ENCODE data around the gene YIF1B. TPM values are rescaled to one million over a fixed set of nuclear protein-coding genes. Genes with fewer than 3 reads are reported as not detected.
A peak's percentile ranks its signal among the peaks of the same experiment; 100 is the strongest.

Gene YIF1B
- total RNA-seq, 1 experiment from 2014 or later, result 49.2 TPM

DNA sequence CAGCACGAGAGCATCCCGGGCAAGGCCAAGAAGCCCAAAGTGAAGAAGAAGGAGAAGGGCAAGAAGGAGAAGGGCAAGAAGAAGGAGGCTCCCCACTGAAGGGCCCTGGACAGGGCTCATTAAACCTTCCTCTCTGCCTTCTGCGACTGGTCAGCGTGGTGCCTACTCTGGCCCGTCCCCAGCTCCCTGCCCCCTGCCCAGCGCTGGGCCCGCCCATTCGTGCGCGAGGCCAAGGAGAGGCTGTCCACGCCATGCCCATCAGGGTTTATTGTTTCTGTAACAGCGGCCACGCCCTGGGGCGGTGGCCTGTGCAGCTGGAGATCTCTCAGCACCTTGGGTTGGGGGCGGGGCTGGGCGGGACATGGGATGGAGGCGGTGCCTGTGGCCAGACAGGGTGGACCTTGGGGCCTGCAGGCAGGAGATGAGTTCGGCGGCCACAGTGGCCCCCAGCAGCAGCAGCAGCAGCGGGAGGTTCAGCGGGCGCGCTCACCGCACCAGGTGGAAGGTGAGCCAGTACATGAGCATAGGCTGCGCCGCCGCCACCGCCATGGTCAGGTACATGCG lies 10.8 kb downstream of the YIF1B start:
- peaks cover 40% of the 10 kb centered on the region for H3K36me3 Mint-ChIP-seq (ENCODE audit: insufficient read depth, unreplicated experiment)
- POLR2A ChIA-PET, result interaction anchor here (0.7 to 3.8 kb wide), 19 partner anchors 9 to 1099 kb away, joined by 3 to 49 read pairs (median 6); partner anchors contain the start of genes CATSPERG, GGN, KCNK6 and PSMD8
- CTCF ChIA-PET, result interaction anchor here (0.9 to 1.8 kb wide), 3 partner anchors 14 to 61 kb away, joined by 3 to 9 read pairs (median 4); no protein-coding TSS in a partner anchor
- H3K4me1 Mint-ChIP-seq (ENCODE audit: insufficient read depth, unreplicated experiment), result peaks cover 17% of the 10 kb centered on the region
- H3K27ac Mint-ChIP-seq (ENCODE audit: low read depth, unreplicated experiment), result peak overlapping the region; percentile 91
- peak overlapping the region; percentile 89 for H3K4me3 Mint-ChIP-seq (ENCODE audit: unreplicated experiment)
- peak; percentile 99 for DNase-seq (ENCODE audit: unreplicated experiment)
- intact Hi-C loops (cut with micrococcal nuclease), result loop anchor here (1.0 to 2.0 kb wide), 2 partner anchors 10 to 30 kb away; partner anchors contain the start of genes CATSPERG and YIF1B
- no peak for TF ChIP-seq CTCF (IDR thresholded peaks at IDR 0.05; ENCODE audit: unreplicated experiment)
- no peaks in the 10 kb centered on the region for H3K27me3 Mint-ChIP-seq (ENCODE audit: insufficient read depth, unreplicated experiment)
- no TSS peak for BruUV-seq (replicated peaks)
- peaks cover 1% of the 10 kb centered on the region for H3K9me3 Mint-ChIP-seq (ENCODE audit: unreplicated experiment)

DNA sequence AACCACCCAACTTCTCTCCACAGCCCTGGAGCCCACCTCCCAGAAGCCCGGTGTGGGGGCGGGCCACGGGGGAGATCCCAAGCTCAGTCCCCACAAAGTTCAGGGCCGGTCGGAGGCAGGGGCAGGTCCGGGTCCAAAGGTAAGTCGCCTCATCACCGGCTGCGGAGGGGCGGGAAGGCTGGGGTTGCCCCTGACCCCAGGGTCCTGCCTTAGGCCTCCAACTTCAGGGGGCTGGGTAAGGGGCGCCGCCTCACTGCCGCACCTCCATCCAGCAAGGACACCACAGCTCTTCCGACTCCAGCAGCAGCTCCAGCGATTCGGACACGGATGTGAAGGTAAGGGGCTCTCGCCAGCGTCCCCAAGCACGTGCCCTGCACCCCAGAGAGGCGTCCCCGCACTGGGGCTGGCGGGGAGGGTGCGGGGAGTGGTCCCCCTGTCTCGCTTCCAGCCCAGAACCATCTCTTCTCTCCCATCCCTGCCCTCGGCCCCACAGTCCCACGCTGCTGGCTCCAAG lies 11.3 kb downstream of the YIF1B start:
- BruUV-seq (replicated peaks), result TSS peak; percentile 89
- Mint-ChIP-seq H3K9me3 (ENCODE audit: unreplicated experiment) (no peaks in the 10 kb centered on the region), H3K4me1 (ENCODE audit: insufficient read depth, unreplicated experiment) (peaks cover 17% of the 10 kb centered on the region), H3K27ac (ENCODE audit: low read depth, unreplicated experiment) (peak overlapping the region; percentile 91), H3K36me3 (ENCODE audit: insufficient read depth, unreplicated experiment) (peaks cover 40% of the 10 kb centered on the region), H3K4me3 (ENCODE audit: unreplicated experiment) (peak overlapping the region; percentile 89), H3K27me3 (ENCODE audit: insufficient read depth, unreplicated experiment) (no peaks in the 10 kb centered on the region)
- DNase-seq (ENCODE audit: unreplicated experiment), result no peak
- intact Hi-C loops (cut with micrococcal nuclease), result loop anchor here (2.0 kb wide), 1 partner anchor 30 kb away; the partner anchor contains the start of gene CATSPERG
- TF ChIP-seq CTCF (IDR thresholded peaks at IDR 0.05; ENCODE audit: unreplicated experiment), result no peak
- ChIA-PET POLR2A (interaction anchor here (0.7 to 3.8 kb wide), 22 partner anchors 9 to 1099 kb away, joined by 3 to 49 read pairs (median 6); partner anchors contain the start of genes CATSPERG, GGN, KCNK6 and PSMD8), CTCF (interaction anchor here (0.6 to 1.8 kb wide), 5 partner anchors 10 to 60 kb away, joined by 3 to 9 read pairs (median 4); no protein-coding TSS in a partner anchor)

GRCh38 chr19:38303517-38304351 lies 12.0 kb downstream of the YIF1B start, which contains the start of gene C19orf33:
C19orf33 (plus strand) TSS chr19:38304251; CDS start chr19:38304262, 11 bp downstream.
- POLR2A ChIA-PET, result interaction anchor here (0.6 to 3.8 kb wide), 24 partner anchors 9 to 1100 kb away, joined by 3 to 49 read pairs (median 6); partner anchors contain the start of genes CATSPERG, GGN, KCNK6 and PSMD8
- peak within 1 kb of the TSS; percentile 91 for H3K27ac Mint-ChIP-seq (ENCODE audit: low read depth, unreplicated experiment)
- CTCF ChIA-PET, result interaction anchor here (0.6 to 1.8 kb wide), 5 partner anchors 10 to 60 kb away, joined by 3 to 9 read pairs (median 4); no protein-coding TSS in a partner anchor
- no peak for TF ChIP-seq CTCF (IDR thresholded peaks at IDR 0.05; ENCODE audit: unreplicated experiment)
- intact Hi-C loops (cut with micrococcal nuclease), result loop anchor here (2.0 kb wide), 1 partner anchor 31 kb away; the partner anchor contains the start of gene CATSPERG
- peaks cover 17% of the 10 kb centered on the region for H3K4me1 Mint-ChIP-seq (ENCODE audit: insufficient read depth, unreplicated experiment)
- H3K27me3 Mint-ChIP-seq (ENCODE audit: insufficient read depth, unreplicated experiment), result no peaks in the 10 kb centered on the region
- H3K36me3 Mint-ChIP-seq (ENCODE audit: insufficient read depth, unreplicated experiment), result peaks cover 37% of the 10 kb centered on the region
- BruUV-seq (replicated peaks), result TSS peak; percentile 72
- H3K4me3 Mint-ChIP-seq (ENCODE audit: unreplicated experiment), result peak within 1 kb of the TSS; percentile 89
- no peaks in the 10 kb centered on the region for H3K9me3 Mint-ChIP-seq (ENCODE audit: unreplicated experiment)
- peak; percentile 93 for DNase-seq (ENCODE audit: unreplicated experiment)

Measured in MCF 10A (cell line).